HG03432 (cell line): Measurements from ENCODE around the gene KAT6B.
A peak's percentile ranks its signal among the peaks of the same experiment; 100 is the strongest.

Experiments used
- ATAC-seq: cut with Tn5 transposase; IDR thresholded peaks from one replicate; pipeline ENCODE4 v1.9.1; 2021; ENCODE audit warnings: mild to moderate bottlenecking, moderate library complexity; ENCODE audit not compliant: unreplicated experiment

KAT6B gene

GRCh38 chr10:74947781-74948401, 121.5 kb downstream of the KAT6B start:
- ATAC-seq = no peak

GRCh38 chr10:74949034-74949832, 122.8 kb downstream of the KAT6B start:
- no peak for ATAC-seq

DNA sequence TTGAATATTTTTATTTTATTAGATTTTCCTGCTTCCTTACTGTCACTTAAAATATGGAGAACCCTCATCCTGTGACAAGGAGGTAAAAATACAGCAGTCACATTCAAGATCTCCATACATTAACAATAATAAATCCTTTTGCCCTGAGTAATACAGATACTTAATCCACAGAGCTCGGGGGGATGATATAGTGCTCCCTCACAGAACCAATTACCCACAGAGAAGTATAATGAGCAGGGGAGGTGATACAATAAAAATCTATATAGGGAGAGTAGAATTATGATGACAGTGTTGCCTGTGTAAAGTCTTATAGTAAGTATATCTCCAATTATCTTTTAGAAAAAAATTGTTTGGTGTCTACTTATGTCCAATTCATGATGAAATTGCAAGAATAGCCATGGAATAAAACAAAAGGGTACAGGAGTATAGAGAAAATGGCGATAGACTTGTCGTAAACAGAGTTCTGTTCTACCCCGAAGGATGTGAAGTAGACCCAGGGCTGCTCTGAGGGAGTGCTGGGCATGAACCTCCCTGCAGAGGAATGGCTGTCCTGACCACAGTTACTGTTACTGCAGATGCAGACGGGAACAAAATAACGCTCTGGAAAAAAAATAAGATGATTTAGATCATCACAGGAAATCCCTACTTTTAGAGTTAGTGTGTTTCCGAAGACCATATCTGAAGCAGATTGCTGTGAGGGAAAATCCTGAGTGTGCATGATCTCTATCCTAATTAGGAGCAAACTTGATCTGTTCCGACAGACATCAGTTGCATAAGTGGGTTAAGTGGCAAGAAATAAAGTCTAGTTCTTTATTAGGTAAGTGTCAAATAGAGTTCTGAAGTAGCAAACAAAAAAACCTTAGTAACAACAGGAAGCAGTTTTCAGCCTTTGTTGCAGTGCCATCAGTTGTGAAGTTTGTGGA, 123.7 kb downstream of the KAT6B start:
- no peak for ATAC-seq

GRCh38 chr10:74953214-74953613, 126.8 kb downstream of the KAT6B start:
- ATAC-seq = no peak

DNA sequence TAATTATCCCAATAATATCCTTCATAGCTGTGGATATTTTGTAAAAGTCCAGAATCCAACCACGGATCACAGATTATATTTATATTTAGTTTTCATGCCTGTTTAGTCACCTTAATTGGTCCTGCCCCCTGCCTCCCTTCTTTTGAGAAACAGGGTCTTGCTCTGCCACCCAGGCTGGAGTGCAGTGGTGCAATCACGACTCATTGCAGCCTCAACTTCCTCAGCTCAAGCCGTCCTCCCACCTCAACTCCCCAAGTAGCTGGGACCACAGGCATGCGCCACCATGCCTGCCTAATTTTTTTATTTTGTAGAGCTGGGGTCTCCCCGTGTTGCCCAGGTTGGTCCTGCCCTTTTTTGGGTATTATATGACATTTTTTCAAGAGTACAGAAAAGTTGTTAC, 129.4 kb downstream of the KAT6B start:
- no peak for ATAC-seq

DNA sequence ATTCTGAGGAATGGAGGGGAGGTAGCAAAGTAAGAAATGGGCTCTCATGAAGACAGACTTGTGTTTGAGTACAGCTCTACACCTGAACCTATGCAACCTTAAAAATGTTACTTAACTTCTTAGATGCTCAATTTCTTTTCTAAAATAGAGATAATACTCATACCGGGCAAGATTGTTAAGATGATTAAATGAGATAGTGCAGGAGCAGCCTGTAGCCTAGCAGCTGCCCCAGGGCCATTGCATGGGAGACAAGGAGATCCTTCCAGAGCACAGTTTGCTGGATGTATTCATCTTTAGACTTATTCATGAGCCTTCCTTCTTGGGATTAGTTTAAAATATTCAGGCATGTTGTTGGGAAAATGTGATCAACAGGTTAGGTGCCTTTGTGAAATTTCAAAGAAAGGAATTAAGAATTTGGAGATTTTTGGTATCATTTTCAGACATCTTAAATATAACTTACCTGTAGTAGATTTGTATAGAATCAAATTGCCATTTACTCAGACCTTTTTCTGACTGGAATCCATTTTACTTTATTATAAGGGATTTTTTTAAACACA, 130.2 kb downstream of the KAT6B start:
- ATAC-seq = no peak

GRCh38 chr10:74957285-74957961, 131.0 kb downstream of the KAT6B start:
- no peak for ATAC-seq

- no peak for ATAC-seq
These were observed 131.9 kb downstream of the KAT6B start for GRCh38 chr10:74958316-74958715.

- no peak for ATAC-seq
These were observed 134.3 kb downstream of the KAT6B start for GRCh38 chr10:74960670-74961069.

GRCh38 chr10:74962517-74962916, 136.1 kb downstream of the KAT6B start:
- no peak for ATAC-seq

DNA sequence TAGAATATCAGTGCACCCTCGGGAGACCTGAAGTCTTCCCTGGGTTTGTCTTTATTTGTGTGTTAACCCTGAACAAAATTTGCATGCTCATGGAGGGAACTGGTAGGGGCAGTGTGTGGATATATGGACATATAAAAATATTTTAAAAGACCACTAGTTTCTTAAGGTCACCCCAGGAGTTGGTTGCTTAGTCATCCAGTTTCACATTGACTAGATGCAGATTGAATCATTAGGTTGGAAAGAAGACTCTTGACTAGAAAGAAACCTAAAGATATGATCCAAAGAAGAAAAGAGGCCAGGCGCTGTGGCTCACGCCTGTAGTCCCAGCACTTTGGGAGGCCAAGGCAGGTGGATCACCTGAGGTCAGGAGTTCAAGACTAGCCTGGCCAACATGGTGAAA, 137.1 kb downstream of the KAT6B start:
- peak; percentile 76 for ATAC-seq

GRCh38 chr10:74967911-74968666, 141.7 kb downstream of the KAT6B start:
- no peak for ATAC-seq

GRCh38 chr10:74968667-74969061, 142.3 kb downstream of the KAT6B start:
- no peak for ATAC-seq

DNA sequence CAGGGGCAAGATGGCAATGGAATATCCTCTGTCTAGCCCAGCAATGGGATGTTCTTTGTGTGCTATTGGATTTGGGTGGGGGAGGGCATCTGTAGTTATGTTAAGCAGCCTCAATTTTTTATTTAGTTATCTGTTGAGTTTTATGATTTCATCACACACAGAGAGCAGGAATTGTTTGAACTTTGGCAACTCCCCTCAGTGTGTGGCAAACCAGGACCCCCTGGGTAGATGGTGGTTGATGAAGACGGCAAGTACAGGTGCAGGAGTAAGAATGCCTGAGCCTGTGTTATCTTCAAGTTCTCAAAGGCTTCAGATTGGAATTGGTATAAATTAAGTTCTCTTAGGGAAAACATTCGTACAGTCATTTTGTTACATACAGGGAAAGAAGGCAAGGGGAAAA, 142.7 kb downstream of the KAT6B start:
- no peak for ATAC-seq

DNA sequence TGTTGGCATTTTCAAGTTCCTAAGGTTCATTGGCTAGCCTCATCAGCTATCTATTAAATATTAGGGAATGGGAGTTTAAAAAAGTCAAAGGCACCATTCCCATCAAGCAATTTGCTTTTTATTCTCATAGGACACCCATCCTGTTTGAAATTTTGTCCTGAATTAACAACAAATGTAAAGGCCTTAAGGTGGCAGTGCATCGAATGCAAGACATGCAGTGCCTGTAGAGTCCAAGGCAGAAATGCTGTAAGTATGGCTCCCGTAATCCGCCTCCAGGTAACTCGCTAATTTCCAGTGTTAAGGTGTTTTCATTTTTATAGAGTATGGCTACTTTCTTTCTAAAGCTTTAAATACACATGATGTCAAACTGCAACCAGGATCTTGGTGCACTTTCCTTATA, 143.1 kb downstream of the KAT6B start:
- ATAC-seq = no peak

GRCh38 chr10:74973741-74974392, 147.5 kb downstream of the KAT6B start:
- ATAC-seq = no peak

DNA sequence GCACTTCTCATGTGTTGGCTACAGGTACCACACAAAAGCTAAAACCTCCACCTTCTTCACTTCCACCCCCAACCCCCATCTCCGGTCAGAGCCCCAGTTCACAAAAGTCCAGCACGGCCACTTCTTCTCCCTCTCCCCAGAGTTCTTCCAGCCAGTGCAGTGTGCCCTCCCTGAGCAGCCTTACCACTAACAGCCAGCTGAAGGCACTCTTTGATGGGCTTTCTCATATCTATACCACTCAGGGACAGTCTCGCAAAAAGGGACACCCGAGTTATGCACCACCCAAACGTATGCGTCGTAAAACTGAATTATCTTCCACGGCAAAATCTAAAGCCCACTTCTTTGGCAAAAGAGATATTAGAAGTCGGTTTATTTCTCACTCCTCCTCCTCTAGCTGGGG, 149.4 kb downstream of the KAT6B start:
- ATAC-seq = no peak

DNA sequence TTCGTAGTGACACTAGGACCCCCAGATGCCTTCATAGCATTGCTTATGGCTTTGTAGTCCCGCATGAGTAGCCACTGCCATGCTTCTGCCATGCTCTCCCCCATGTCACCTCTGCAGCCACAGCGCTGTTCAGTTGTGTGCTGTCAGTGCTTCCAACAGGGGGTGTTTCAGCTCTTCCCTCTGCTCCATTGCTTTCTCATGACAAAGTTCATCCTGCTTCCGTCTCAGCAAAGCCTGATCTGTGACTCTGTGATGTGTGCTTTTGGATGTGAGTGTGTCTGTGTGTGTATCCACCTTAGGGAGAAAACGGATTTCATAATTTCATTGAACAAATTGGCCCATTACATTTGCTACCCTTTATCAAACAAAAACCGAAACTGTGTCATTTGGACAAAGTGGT, 150.2 kb downstream of the KAT6B start:
- ATAC-seq = no peak

DNA sequence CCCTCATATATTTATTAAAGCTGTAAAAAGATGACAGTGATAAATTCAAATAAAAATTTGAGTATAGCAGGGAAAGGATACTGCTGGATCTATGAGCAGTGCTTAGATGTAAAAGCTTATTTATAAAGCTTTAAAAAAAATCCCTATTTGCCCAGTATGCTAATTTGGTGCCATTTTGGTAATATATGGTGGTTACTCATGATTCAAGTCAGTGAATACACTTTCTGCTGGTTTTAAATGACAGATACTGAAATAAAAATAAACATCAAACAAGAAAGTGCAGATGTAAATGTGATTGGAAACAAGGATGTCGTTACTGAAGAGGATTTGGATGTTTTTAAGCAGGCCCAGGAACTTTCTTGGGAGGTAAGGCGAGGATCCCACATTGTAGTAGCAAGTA, 150.7 kb downstream of the KAT6B start:
- no peak for ATAC-seq
